ENCODE measurements around the gene MAML2.

Gene MAML2

DNA sequence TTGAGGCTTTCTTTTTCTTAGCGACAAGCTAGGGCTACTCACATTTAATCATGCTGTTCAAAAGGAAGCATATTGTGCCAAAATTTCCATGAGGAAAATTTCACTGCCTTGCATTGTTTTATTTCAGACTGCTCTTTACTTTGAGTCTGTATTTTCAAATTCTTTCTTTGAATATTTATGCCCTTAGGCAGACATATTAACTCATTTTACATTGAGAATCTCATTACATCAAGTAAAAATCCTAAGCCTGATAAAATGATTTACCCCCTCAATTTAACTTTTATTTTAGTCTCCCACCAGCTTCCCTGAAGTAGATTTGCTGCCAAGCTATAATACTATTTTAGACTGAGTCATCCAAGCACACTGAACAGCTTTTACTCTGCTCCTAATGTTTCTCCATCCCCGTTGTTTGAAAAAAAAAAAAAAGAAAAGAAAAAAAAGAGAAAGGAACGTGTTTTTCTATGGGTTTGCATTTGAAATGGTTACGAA lies 229.8 kb downstream of the MAML2 start:
- no peaks in the 10 kb centered on the region for H3K9me2 ChIP-seq (replicated peaks; ENCODE audit: insufficient read depth, low read length)
- no peak overlapping the region for H3K9ac ChIP-seq (ENCODE audit: low read length)
- H2AFZ ChIP-seq (ENCODE audit: low read length) = no peak overlapping the region
- no peaks in the 10 kb centered on the region for H3K27me3 ChIP-seq (replicated peaks; ENCODE audit: insufficient read depth, low read length)
- H4K20me1 ChIP-seq (ENCODE audit: insufficient read depth, low read length) = no peaks in the 10 kb centered on the region
- no peak overlapping the region for H3K4me3 ChIP-seq (ENCODE audit: low read length)
- H3K9me3 ChIP-seq (replicated peaks; ENCODE audit: insufficient read depth, low read length) = no peaks in the 10 kb centered on the region
- H3K79me2 ChIP-seq (ENCODE audit: low read length) = no peaks in the 10 kb centered on the region
- DNase-seq = no peak
- no peaks in the 10 kb centered on the region for H3K4me1 ChIP-seq (ENCODE audit: low read length)
- no peak overlapping the region for H3K27ac ChIP-seq (ENCODE audit: low read length)
- TF ChIP-seq EZH2 (optimal IDR thresholded peaks at IDR 0.05; ENCODE audit: low read depth, low read length) (no peak), EZH2phosphoT487 (IDR thresholded peaks at IDR 0.05; ENCODE audit: low read length) (no peak)
- TF ChIP-seq, protein P1, sequence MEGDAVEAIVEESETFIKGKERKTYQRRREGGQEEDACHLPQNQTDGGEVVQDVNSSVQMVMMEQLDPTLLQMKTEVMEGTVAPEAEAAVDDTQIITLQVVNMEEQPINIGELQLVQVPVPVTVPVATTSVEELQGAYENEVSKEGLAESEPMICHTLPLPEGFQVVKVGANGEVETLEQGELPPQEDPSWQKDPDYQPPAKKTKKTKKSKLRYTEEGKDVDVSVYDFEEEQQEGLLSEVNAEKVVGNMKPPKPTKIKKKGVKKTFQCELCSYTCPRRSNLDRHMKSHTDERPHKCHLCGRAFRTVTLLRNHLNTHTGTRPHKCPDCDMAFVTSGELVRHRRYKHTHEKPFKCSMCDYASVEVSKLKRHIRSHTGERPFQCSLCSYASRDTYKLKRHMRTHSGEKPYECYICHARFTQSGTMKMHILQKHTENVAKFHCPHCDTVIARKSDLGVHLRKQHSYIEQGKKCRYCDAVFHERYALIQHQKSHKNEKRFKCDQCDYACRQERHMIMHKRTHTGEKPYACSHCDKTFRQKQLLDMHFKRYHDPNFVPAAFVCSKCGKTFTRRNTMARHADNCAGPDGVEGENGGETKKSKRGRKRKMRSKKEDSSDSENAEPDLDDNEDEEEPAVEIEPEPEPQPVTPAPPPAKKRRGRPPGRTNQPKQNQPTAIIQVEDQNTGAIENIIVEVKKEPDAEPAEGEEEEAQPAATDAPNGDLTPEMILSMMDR (IDR thresholded peaks at IDR 0.05; ENCODE audit: low read length) = no peak
- no peaks in the 10 kb centered on the region for H3F3A ChIP-seq (ENCODE audit: insufficient read depth, low read length)
- no peaks in the 10 kb centered on the region for H3K36me3 ChIP-seq (replicated peaks; ENCODE audit: insufficient read depth, low read length)
- no peak overlapping the region for H3K4me2 ChIP-seq (ENCODE audit: low read depth, low read length)

DNA sequence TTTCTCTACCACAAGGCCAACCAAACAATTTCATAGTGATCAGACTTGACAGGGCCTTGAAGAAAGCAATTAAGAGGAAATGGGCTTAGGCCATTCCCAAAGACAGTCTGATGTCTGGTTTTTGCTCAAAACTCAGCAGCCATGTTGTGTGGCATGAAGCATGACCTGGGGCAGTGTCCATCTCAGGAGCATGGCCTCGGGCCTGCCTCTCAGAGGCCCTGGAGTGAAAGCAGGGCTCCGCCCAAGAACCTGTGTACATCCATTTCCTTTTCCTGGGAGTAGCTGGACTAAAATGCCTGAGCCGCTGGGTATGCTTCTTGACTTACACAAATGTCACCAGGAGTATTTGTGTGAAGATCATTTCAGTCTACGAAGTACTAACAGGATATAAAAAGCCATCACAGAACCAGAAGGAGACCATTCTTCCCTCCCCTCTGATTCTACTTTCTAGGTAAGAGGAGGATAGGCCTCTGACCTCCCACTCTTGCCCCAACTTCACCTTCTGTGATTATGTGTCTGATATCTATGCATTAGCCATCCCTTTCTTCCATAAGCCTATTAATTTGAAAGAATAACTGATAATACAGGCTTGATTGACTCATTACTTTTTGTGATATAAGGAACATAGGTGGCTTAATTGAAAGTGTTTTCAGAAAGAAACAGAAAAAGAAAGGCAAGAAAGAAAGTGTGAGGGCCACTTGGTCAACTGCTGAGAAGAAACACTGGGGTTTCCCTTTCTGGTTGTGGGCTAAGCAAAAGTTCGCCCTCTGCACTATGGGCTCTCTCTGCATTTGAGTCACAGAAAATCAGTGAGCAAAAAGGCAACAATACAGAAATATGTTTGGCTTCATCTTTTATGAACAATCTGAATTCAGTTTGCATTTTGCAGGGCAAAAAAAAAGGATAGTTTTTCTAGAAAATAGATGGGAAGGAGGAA lies 230.5 kb downstream of the MAML2 start:
- Histone ChIP-seq H3K36me3 (replicated peaks; ENCODE audit: insufficient read depth, low read length) (no peaks in the 10 kb centered on the region), H3K27ac (ENCODE audit: low read length) (no peak overlapping the region)
- no peak for TF ChIP-seq EZH2 (optimal IDR thresholded peaks at IDR 0.05; ENCODE audit: low read depth, low read length)
- TF ChIP-seq EZH2phosphoT487 (IDR thresholded peaks at IDR 0.05; ENCODE audit: low read length) = no peak
- TF ChIP-seq, protein P1 (IDR thresholded peaks at IDR 0.05; ENCODE audit: low read length) = no peak

GRCh38 chr11:96111308-96111707 lies 231.7 kb downstream of the MAML2 start:
- Histone ChIP-seq H3K79me2 (ENCODE audit: low read length) (no peaks in the 10 kb centered on the region), H3K4me1 (ENCODE audit: low read length) (no peaks in the 10 kb centered on the region), H3K27me3 (replicated peaks; ENCODE audit: insufficient read depth, low read length) (no peaks in the 10 kb centered on the region), H3K4me2 (ENCODE audit: low read depth, low read length) (no peak overlapping the region), H3F3A (ENCODE audit: insufficient read depth, low read length) (no peaks in the 10 kb centered on the region), H3K9ac (ENCODE audit: low read length) (no peak overlapping the region), H4K20me1 (ENCODE audit: insufficient read depth, low read length) (no peaks in the 10 kb centered on the region), H3K27ac (ENCODE audit: low read length) (no peak overlapping the region), H3K36me3 (replicated peaks; ENCODE audit: insufficient read depth, low read length) (no peaks in the 10 kb centered on the region), H3K4me3 (ENCODE audit: low read length) (no peak overlapping the region), H3K9me2 (replicated peaks; ENCODE audit: insufficient read depth, low read length) (no peaks in the 10 kb centered on the region), H3K9me3 (replicated peaks; ENCODE audit: insufficient read depth, low read length) (no peaks in the 10 kb centered on the region), H2AFZ (ENCODE audit: low read length) (no peak overlapping the region)
- no peak for DNase-seq
- TF ChIP-seq EZH2phosphoT487 (IDR thresholded peaks at IDR 0.05; ENCODE audit: low read length) (no peak), EZH2 (optimal IDR thresholded peaks at IDR 0.05; ENCODE audit: low read depth, low read length) (no peak)
- TF ChIP-seq, protein P1 (IDR thresholded peaks at IDR 0.05; ENCODE audit: low read length) = no peak

More for the DNA sequence above, 230.5 kb downstream of the MAML2 start:
- no peaks in the 10 kb centered on the region for H3K9me3 ChIP-seq (replicated peaks; ENCODE audit: insufficient read depth, low read length)
- no peaks in the 10 kb centered on the region for H3K9me2 ChIP-seq (replicated peaks; ENCODE audit: insufficient read depth, low read length)
- H3K79me2 ChIP-seq (ENCODE audit: low read length) = no peaks in the 10 kb centered on the region
- no peaks in the 10 kb centered on the region for H3F3A ChIP-seq (ENCODE audit: insufficient read depth, low read length)
- no peaks in the 10 kb centered on the region for H4K20me1 ChIP-seq (ENCODE audit: insufficient read depth, low read length)
- no peak overlapping the region for H2AFZ ChIP-seq (ENCODE audit: low read length)
- H3K27me3 ChIP-seq (replicated peaks; ENCODE audit: insufficient read depth, low read length) = no peaks in the 10 kb centered on the region
- no peak overlapping the region for H3K4me3 ChIP-seq (ENCODE audit: low read length)
- H3K4me2 ChIP-seq (ENCODE audit: low read depth, low read length) = no peak overlapping the region
- DNase-seq = no peak
- H3K9ac ChIP-seq (ENCODE audit: low read length) = no peak overlapping the region
- no peaks in the 10 kb centered on the region for H3K4me1 ChIP-seq (ENCODE audit: low read length)

Data from MM.1S (cell line).